Measurements from ENCODE around the gene DCAF11. TPM values are rescaled to one million over a fixed set of nuclear protein-coding genes. Genes with fewer than 3 reads are reported as not detected.

The DCAF11 gene
- total and polyA plus RNA-seq, 2 of the 8 experiments (the other 6 are each of a cell fraction or from before 2014, with no cell fraction given) = 60.4 to 63.6 TPM

DNA sequence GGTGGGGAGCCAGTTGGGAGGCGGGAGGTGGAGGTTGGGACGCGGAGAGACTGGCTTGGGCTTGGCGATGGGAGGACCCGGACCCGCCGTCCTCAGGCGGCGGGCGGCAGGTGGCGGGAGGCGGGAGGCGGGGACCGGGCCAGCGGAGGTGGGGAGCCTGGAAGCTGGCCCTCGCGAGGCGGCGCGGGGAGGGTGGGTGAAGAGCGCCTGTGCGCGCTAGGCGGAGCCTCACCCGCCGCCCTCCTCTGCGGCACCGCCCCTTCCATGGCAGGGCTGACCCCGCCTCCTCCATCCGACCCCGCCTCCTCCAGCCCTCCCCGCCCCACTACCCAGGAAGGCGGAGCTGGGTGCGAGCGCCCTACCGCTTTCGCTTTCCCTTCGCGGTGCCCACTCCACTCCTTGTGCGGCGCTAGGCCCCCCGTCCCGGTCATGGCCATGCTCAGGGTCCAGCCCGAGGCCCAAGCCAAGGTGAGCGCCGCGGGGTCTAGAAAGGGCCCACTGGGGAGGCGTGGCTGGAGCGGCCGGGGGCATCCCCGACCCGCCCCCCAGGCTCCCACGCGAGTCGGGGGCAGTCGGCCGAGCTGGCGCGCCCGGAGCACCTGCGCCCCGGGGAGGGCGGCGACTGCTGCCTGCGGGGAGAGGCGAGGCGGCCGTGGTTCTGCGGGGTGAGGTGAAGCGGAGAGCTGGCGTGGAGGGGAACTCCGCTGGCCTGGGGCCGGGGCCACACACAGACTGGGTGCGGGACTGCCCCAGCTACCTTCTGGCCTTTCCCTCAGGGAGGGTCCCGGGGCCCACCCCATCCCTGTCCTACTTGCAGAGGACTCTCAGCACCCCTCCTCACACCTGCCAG is 21.5 kb downstream of the DCAF11 start, which contains the start of gene PSME1 (continued):
- TF ChIP-seq, protein P1, sequence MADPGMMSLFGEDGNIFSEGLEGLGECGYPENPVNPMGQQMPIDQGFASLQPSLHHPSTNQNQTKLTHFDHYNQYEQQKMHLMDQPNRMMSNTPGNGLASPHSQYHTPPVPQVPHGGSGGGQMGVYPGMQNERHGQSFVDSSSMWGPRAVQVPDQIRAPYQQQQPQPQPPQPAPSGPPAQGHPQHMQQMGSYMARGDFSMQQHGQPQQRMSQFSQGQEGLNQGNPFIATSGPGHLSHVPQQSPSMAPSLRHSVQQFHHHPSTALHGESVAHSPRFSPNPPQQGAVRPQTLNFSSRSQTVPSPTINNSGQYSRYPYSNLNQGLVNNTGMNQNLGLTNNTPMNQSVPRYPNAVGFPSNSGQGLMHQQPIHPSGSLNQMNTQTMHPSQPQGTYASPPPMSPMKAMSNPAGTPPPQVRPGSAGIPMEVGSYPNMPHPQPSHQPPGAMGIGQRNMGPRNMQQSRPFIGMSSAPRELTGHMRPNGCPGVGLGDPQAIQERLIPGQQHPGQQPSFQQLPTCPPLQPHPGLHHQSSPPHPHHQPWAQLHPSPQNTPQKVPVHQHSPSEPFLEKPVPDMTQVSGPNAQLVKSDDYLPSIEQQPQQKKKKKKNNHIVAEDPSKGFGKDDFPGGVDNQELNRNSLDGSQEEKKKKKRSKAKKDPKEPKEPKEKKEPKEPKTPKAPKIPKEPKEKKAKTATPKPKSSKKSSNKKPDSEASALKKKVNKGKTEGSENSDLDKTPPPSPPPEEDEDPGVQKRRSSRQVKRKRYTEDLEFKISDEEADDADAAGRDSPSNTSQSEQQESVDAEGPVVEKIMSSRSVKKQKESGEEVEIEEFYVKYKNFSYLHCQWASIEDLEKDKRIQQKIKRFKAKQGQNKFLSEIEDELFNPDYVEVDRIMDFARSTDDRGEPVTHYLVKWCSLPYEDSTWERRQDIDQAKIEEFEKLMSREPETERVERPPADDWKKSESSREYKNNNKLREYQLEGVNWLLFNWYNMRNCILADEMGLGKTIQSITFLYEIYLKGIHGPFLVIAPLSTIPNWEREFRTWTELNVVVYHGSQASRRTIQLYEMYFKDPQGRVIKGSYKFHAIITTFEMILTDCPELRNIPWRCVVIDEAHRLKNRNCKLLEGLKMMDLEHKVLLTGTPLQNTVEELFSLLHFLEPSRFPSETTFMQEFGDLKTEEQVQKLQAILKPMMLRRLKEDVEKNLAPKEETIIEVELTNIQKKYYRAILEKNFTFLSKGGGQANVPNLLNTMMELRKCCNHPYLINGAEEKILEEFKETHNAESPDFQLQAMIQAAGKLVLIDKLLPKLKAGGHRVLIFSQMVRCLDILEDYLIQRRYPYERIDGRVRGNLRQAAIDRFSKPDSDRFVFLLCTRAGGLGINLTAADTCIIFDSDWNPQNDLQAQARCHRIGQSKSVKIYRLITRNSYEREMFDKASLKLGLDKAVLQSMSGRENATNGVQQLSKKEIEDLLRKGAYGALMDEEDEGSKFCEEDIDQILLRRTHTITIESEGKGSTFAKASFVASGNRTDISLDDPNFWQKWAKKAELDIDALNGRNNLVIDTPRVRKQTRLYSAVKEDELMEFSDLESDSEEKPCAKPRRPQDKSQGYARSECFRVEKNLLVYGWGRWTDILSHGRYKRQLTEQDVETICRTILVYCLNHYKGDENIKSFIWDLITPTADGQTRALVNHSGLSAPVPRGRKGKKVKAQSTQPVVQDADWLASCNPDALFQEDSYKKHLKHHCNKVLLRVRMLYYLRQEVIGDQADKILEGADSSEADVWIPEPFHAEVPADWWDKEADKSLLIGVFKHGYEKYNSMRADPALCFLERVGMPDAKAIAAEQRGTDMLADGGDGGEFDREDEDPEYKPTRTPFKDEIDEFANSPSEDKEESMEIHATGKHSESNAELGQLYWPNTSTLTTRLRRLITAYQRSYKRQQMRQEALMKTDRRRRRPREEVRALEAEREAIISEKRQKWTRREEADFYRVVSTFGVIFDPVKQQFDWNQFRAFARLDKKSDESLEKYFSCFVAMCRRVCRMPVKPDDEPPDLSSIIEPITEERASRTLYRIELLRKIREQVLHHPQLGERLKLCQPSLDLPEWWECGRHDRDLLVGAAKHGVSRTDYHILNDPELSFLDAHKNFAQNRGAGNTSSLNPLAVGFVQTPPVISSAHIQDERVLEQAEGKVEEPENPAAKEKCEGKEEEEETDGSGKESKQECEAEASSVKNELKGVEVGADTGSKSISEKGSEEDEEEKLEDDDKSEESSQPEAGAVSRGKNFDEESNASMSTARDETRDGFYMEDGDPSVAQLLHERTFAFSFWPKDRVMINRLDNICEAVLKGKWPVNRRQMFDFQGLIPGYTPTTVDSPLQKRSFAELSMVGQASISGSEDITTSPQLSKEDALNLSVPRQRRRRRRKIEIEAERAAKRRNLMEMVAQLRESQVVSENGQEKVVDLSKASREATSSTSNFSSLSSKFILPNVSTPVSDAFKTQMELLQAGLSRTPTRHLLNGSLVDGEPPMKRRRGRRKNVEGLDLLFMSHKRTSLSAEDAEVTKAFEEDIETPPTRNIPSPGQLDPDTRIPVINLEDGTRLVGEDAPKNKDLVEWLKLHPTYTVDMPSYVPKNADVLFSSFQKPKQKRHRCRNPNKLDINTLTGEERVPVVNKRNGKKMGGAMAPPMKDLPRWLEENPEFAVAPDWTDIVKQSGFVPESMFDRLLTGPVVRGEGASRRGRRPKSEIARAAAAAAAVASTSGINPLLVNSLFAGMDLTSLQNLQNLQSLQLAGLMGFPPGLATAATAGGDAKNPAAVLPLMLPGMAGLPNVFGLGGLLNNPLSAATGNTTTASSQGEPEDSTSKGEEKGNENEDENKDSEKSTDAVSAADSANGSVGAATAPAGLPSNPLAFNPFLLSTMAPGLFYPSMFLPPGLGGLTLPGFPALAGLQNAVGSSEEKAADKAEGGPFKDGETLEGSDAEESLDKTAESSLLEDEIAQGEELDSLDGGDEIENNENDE (IDR thresholded peaks at IDR 0.05; ENCODE audit: insufficient replicate concordance, low read length) = no peak
- 0 out of 2 replicates have a peak, but pooled peaks have one; percentile 23 for TF ChIP-seq SP4 (IDR thresholded peaks at IDR 0.05; ENCODE audit: low read length)
- TF ChIP-seq CTCF (IDR thresholded peaks at IDR 0.05; ENCODE audit: control extremely low read depth in 1 of 3, insufficient read depth in 1 of 3, low read depth in 1 of 3, low read length in 3 of 3) = no peak
- TF ChIP-seq SUZ12 (IDR thresholded peaks at IDR 0.05; ENCODE audit: low read length) = no peak
- TF ChIP-seq, protein P2, sequence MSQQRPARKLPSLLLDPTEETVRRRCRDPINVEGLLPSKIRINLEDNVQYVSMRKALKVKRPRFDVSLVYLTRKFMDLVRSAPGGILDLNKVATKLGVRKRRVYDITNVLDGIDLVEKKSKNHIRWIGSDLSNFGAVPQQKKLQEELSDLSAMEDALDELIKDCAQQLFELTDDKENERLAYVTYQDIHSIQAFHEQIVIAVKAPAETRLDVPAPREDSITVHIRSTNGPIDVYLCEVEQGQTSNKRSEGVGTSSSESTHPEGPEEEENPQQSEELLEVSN (IDR thresholded peaks at IDR 0.05) = no peak
- TF ChIP-seq HDAC6 (IDR thresholded peaks at IDR 0.05; ENCODE audit: low read depth, low read length) = no peak

All from H1 (cell line).